HepG2 (cell line): ENCODE measurements around the gene ADAMTSL4. TPM values are rescaled to one million over a fixed set of nuclear protein-coding genes. Genes with fewer than 3 reads are reported as not detected.
A peak's percentile ranks its signal among the peaks of the same experiment; 100 is the strongest.

Source experiments
- CEBPB ChIP-seq: IDR thresholded peaks from 2 replicates; pipeline ENCODE4 v1.6.1; 2011; ENCODE audit warnings: low read depth, low read length, improper control_type of control experiment, borderline replicate concordance
- FIP1L1 ChIP-seq: fragments of 200-400 bp; formaldehyde crosslinking; IDR thresholded peaks from 2 replicates; pipeline ENCODE4 v1.6.1; 2018; ENCODE audit warnings: low read depth, mild to moderate bottlenecking, low read length, moderate library complexity, borderline replicate concordance; ENCODE audit not compliant: insufficient read depth
- HNRNPK ChIP-seq: fragments of 200-400 bp; formaldehyde crosslinking; IDR thresholded peaks from 2 replicates; pipeline ENCODE4 v1.6.1; 2018; ENCODE audit warnings: low read length, low read depth, moderate library complexity, mild to moderate bottlenecking; ENCODE audit not compliant: poor library complexity, severe bottlenecking
- SAFB2 ChIP-seq: sonication (generic); formaldehyde crosslinking; IDR thresholded peaks from 2 replicates; pipeline ENCODE4 v1.5.1; 2020; ENCODE audit warnings: missing genetic modification reagents, low read depth, mild to moderate bottlenecking, borderline replicate concordance
- SIN3A ChIP-seq: IDR thresholded peaks from 2 replicates; pipeline ENCODE4 v1.6.1; 2011; ENCODE audit warnings: low read depth, mild to moderate bottlenecking, control low read depth, low read length, borderline replicate concordance
- ZNF451 ChIP-seq: sonication (generic); formaldehyde crosslinking; IDR thresholded peaks from 2 replicates; pipeline ENCODE4 v1.5.0; 2020; ENCODE audit warnings: mild to moderate bottlenecking, missing genetic modification reagents
- ZNF564 ChIP-seq: sonication (generic); formaldehyde crosslinking; IDR thresholded peaks from 2 replicates; pipeline ENCODE4 v1.8.1; 2023; ENCODE audit warnings: mild to moderate bottlenecking, missing genetic modification reagents
- ZNF737 ChIP-seq: sonication (generic); formaldehyde crosslinking; IDR thresholded peaks from 2 replicates; pipeline ENCODE4 v1.5.0; 2020; ENCODE audit warnings: missing genetic modification reagents, mild to moderate bottlenecking, borderline replicate concordance
- ZSCAN30 ChIP-seq: sonication (generic); formaldehyde crosslinking; IDR thresholded peaks from 2 replicates; pipeline ENCODE4 v1.5.0; 2020; ENCODE audit warnings: mild to moderate bottlenecking, missing genetic modification reagents
- polyA plus RNA-seq, 8 experiments: library from polyadenylated mRNA; depleted of rRNA in 3 of 8; stranded (reverse) in 7 of 8; unstranded in 1 of 8; fragments of >200 nt; fragmentation: Illumina TruSeq in 4 of 8; extraction: Trizol in 4 of 8; gene quantifications; 2 replicates each; pipeline versions ENCODE4 v1.2.1 to v1.2.3, GENCODE V29; 2011 to 2016; ENCODE audit warnings: low read depth in 4 of 8, missing spikeins in 1 of 8, mixed read lengths in 1 of 8; ENCODE audit not compliant: insufficient read depth in 1 of 8
- total RNA-seq, 5 experiments: library from RNA; depleted of rRNA; stranded (reverse); fragments of >200 nt; fragmentation: Illumina TruSeq; extraction: Trizol; gene quantifications; 2 replicates each; pipeline ENCODE4 v1.2.3, GENCODE V29; 2016; ENCODE audit warnings: low read depth in 1 of 5
- TF ChIP-seq, protein P1 (sequence below): sonication (generic); formaldehyde crosslinking; IDR thresholded peaks from 2 replicates; pipeline ENCODE4 v1.5.0; 2020; ENCODE audit warnings: mild to moderate bottlenecking, missing genetic modification reagents
- TF ChIP-seq, protein P2 (sequence below): sonication (generic); formaldehyde crosslinking; IDR thresholded peaks from 2 replicates; pipeline ENCODE4 v1.5.0; 2020; ENCODE audit warnings: missing genetic modification reagents
- TF ChIP-seq, protein P3 (sequence below): sonication (generic); formaldehyde crosslinking; IDR thresholded peaks from 2 replicates; pipeline ENCODE4 v1.5.1; 2020; ENCODE audit warnings: missing genetic modification reagents, mild to moderate bottlenecking, borderline replicate concordance
- TF ChIP-seq, protein P4 (sequence below): sonication (generic); formaldehyde crosslinking; IDR thresholded peaks from 2 replicates; pipeline ENCODE4 v1.4.0; 2020; ENCODE audit warnings: missing genetic modification reagents, borderline replicate concordance
- TF ChIP-seq, protein P5 (sequence below), 2 experiments: IDR thresholded peaks; 2 replicates each; pipeline ENCODE4 v1.6.1; 2011 to 2012; ENCODE audit warnings: low read length in 2 of 2, borderline replicate concordance in 1 of 2, low read depth in 1 of 2, mild to moderate bottlenecking in 1 of 2, moderate library complexity in 1 of 2

ADAMTSL4 gene
- total and polyA plus RNA-seq, 2 of the 13 experiments (the other 11 are each of a cell fraction or from before 2014, with no cell fraction given) = 3.9 to 16.4 TPM

DNA sequence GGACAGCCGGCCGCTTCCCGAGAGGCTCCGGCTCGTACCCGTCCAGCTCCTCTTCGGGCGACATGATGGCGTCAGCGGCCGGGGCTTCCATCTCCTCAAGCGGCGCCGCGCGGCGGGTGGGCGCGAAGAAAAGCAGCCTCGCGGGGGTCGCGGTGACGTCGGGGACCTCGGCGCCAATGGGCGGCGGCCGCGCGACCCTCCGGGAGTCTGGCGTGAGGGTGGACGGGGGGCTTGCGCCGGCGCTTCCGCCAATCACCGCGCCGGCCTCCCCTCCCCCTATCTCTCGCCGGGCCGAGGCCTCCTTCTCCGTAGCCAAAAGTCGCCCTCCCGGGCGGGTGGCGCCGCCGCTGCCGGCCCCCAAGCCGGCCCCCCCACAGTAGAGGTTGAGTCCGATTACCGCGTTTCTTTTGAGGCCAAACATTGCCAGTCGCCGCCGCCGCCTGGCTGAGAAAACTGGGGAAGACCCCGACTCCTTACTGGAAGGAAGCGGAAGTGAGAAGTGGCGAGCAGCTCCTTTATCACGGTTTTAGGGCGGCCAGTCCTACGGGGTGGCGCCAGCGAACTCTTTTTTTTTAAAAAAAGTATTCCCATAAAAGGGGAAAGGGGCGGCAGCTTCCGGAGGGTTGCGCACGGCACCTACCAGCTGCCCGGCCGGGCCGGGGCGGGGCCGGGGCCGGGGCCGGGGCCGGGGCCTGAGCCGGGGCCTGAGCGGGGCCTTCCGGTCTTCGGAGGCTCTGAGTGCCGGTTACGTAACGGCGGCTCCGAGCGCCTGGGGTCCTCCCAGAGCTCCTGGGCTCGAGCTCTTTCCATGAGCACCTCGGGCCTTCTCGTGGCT is 30.1 kb downstream of the ADAMTSL4 start, which contains the start of gene MCL1 (continued):
- TF ChIP-seq, protein P1, sequence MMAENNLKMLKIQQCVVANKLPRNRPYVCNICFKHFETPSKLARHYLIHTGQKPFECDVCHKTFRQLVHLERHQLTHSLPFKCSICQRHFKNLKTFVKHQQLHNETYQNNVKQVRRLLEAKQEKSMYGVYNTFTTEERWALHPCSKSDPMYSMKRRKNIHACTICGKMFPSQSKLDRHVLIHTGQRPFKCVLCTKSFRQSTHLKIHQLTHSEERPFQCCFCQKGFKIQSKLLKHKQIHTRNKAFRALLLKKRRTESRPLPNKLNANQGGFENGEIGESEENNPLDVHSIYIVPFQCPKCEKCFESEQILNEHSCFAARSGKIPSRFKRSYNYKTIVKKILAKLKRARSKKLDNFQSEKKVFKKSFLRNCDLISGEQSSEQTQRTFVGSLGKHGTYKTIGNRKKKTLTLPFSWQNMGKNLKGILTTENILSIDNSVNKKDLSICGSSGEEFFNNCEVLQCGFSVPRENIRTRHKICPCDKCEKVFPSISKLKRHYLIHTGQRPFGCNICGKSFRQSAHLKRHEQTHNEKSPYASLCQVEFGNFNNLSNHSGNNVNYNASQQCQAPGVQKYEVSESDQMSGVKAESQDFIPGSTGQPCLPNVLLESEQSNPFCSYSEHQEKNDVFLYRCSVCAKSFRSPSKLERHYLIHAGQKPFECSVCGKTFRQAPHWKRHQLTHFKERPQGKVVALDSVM (CRISPR knock-in tag) = no peak
- no peak for TF ChIP-seq ZNF564 (CRISPR knock-in tag)
- no peak for TF ChIP-seq ZNF737 (CRISPR knock-in tag)
- TF ChIP-seq SIN3A = peak; percentile 95
- no peak for TF ChIP-seq ZNF451 (CRISPR knock-in tag)
- peak; percentile 35; the same call in 1 of the 2 replicates for TF ChIP-seq SAFB2 (CRISPR knock-in tag)
- TF ChIP-seq, protein P2, sequence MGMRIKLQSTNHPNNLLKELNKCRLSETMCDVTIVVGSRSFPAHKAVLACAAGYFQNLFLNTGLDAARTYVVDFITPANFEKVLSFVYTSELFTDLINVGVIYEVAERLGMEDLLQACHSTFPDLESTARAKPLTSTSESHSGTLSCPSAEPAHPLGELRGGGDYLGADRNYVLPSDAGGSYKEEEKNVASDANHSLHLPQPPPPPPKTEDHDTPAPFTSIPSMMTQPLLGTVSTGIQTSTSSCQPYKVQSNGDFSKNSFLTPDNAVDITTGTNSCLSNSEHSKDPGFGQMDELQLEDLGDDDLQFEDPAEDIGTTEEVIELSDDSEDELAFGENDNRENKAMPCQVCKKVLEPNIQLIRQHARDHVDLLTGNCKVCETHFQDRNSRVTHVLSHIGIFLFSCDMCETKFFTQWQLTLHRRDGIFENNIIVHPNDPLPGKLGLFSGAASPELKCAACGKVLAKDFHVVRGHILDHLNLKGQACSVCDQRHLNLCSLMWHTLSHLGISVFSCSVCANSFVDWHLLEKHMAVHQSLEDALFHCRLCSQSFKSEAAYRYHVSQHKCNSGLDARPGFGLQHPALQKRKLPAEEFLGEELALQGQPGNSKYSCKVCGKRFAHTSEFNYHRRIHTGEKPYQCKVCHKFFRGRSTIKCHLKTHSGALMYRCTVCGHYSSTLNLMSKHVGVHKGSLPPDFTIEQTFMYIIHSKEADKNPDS (CRISPR knock-in tag) = no peak
- no peak for TF ChIP-seq ZSCAN30
- TF ChIP-seq CEBPB = peak; percentile 31; the same call in 1 of the 2 replicates
- peak; percentile 86 for TF ChIP-seq HNRNPK
- TF ChIP-seq, protein P3, sequence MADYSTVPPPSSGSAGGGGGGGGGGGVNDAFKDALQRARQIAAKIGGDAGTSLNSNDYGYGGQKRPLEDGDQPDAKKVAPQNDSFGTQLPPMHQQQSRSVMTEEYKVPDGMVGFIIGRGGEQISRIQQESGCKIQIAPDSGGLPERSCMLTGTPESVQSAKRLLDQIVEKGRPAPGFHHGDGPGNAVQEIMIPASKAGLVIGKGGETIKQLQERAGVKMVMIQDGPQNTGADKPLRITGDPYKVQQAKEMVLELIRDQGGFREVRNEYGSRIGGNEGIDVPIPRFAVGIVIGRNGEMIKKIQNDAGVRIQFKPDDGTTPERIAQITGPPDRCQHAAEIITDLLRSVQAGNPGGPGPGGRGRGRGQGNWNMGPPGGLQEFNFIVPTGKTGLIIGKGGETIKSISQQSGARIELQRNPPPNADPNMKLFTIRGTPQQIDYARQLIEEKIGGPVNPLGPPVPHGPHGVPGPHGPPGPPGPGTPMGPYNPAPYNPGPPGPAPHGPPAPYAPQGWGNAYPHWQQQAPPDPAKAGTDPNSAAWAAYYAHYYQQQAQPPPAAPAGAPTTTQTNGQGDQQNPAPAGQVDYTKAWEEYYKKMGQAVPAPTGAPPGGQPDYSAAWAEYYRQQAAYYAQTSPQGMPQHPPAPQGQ = no peak
- no peak for TF ChIP-seq FIP1L1
- TF ChIP-seq, protein P4, sequence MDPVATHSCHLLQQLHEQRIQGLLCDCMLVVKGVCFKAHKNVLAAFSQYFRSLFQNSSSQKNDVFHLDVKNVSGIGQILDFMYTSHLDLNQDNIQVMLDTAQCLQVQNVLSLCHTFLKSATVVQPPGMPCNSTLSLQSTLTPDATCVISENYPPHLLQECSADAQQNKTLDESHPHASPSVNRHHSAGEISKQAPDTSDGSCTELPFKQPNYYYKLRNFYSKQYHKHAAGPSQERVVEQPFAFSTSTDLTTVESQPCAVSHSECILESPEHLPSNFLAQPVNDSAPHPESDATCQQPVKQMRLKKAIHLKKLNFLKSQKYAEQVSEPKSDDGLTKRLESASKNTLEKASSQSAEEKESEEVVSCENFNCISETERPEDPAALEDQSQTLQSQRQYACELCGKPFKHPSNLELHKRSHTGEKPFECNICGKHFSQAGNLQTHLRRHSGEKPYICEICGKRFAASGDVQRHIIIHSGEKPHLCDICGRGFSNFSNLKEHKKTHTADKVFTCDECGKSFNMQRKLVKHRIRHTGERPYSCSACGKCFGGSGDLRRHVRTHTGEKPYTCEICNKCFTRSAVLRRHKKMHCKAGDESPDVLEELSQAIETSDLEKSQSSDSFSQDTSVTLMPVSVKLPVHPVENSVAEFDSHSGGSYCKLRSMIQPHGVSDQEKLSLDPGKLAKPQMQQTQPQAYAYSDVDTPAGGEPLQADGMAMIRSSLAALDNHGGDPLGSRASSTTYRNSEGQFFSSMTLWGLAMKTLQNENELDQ (CRISPR knock-in tag) = 0 out of 2 replicates have a peak, but pooled peaks have one; percentile 34
- TF ChIP-seq, protein P5, sequence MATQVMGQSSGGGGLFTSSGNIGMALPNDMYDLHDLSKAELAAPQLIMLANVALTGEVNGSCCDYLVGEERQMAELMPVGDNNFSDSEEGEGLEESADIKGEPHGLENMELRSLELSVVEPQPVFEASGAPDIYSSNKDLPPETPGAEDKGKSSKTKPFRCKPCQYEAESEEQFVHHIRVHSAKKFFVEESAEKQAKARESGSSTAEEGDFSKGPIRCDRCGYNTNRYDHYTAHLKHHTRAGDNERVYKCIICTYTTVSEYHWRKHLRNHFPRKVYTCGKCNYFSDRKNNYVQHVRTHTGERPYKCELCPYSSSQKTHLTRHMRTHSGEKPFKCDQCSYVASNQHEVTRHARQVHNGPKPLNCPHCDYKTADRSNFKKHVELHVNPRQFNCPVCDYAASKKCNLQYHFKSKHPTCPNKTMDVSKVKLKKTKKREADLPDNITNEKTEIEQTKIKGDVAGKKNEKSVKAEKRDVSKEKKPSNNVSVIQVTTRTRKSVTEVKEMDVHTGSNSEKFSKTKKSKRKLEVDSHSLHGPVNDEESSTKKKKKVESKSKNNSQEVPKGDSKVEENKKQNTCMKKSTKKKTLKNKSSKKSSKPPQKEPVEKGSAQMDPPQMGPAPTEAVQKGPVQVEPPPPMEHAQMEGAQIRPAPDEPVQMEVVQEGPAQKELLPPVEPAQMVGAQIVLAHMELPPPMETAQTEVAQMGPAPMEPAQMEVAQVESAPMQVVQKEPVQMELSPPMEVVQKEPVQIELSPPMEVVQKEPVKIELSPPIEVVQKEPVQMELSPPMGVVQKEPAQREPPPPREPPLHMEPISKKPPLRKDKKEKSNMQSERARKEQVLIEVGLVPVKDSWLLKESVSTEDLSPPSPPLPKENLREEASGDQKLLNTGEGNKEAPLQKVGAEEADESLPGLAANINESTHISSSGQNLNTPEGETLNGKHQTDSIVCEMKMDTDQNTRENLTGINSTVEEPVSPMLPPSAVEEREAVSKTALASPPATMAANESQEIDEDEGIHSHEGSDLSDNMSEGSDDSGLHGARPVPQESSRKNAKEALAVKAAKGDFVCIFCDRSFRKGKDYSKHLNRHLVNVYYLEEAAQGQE (IDR thresholded peaks at IDR 0.05; ENCODE audit: borderline replicate concordance in 1 of 2, low read depth in 1 of 2, low read length in 2 of 2) = peak in 1 of 2 experiments; percentile 77; a peak in 1 of 4 replicates
